ENCODE measurements around the gene NBAS.
"Not testable (repeated sequence)": the region's sequence is repeated elsewhere in the genome, so short reads cannot be mapped to it uniquely, and the experiment has no call there.

Gene NBAS

GRCh38 chr2:15557887-15558311, 3.2 kb downstream of the NBAS start:
- DNase-seq: no peak

DNA sequence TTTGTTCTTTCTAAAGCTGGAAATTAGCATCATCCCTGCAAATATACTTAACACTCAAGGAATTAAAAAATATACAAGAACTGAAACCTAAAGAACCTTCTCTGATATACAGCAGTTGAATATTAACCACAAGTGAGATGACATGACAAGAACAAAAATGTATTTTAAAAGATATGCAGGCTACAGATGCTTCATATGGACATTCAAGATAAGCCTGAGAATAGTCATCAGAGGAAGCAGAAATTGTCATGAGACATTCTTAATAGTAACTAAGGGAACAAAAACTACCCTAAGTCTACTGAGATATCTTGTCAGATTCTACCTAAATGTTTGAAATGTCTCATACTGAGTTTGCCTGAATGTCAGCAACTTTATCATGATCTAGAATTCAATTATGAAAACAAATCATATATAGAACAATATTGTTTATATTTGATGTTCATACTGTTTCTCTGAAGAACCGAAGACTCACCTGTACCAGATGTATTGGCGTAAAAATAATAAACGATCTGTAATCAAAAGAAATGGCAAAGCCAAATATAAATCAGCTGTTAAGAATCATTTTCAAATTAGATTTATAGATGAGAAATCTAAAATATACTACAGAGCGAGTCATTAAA, 4.7 kb downstream of the NBAS start:
- no peak for DNase-seq

DNA sequence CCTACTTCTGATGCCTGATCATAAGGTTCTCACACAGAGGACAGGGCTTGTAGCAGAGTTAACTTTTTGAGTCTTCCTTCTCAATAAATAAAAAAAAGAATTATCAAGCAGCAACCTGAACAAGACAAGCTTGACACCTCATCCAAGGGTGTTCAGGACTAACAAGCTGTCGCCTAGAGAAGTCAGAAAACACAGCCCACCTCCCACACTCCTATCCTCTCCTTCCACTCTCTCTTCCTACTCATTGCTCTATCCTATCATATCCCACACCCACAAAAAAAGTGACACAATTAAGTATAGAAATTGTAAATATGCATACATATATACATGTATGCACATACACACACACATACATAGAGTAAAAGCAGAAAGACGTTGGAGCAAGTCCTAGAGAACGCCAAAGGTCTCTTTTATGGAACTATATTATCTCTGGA, 5.4 kb downstream of the NBAS start:
- DNase-seq: no peak

- DNase-seq: no peak
Observed at GRCh38 chr2:15554525-15555218, 6.5 kb downstream of the NBAS start.

DNA sequence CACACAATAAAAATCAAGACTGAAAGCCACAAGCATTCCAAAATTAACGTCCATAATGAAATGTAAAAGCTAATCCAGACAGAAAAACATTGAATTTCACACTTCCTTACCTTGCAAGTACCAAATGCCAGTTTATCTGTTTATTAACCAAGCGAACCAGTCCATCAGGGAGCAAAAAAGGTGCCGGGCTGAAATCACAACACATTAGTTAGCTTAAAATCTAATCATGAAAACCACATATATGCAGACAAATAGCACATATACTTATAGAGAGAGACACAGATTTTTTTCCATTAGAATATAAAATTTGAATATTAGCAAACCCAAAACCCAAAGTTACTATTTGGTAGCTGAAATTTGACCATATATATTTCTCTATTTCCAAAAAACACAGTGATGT, 7.2 kb downstream of the NBAS start:
- DNase-seq: no peak

- no peak for DNase-seq
Observed at GRCh38 chr2:15553519-15553918, 7.6 kb downstream of the NBAS start.

DNA sequence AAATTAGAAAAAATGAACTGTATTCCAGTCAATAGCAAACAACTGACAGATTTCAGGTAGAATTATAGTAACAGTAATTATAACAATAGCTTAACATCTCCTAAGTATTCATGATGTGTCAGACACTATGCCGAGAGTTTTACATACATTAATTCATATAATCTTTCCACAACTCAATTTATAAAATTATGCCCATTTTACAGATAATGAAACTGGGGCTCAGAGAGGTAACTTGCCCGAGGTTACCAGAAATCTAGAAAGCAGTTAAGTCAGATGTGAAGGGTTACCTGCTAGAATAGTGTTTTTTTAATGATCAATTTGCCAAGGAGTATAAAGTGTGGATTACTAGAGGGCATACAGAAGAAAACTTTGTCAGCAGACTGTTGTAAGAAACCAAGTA, 12.2 kb downstream of the NBAS start:
- no peak for DNase-seq

GRCh38 chr2:15547115-15547876, 13.8 kb downstream of the NBAS start:
- DNase-seq: no peak

GRCh38 chr2:15546297-15547098, 14.6 kb downstream of the NBAS start:
- DNase-seq: no peak

DNA sequence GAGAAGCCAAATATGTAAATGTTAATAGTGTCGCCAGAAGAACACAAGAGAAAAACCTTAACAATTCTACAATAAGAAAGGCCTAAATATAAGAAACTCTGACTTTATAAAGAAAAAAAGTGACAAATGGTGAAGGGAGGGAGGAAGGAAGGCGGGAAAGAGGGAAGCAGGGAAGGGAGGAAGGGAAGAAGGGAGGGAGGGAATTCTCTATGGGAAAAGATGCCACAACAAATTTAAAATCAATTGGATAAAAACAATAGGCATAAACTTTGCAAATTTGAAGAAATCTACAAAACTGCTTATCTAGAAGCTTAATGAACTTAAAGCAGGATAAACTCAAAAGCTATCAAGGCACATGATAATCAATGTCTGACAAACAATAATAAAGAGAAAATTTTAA, 16.9 kb downstream of the NBAS start:
- no peak for DNase-seq

GRCh38 chr2:15543541-15543940, 17.6 kb downstream of the NBAS start:
- DNase-seq: no peak

GRCh38 chr2:15543053-15543452, 18.1 kb downstream of the NBAS start:
- no peak for DNase-seq

GRCh38 chr2:15542269-15542668, 18.9 kb downstream of the NBAS start:
- not testable (repeated sequence) for DNase-seq

- not testable (repeated sequence) for DNase-seq
Observed at GRCh38 chr2:15540523-15540922, 20.6 kb downstream of the NBAS start.

DNA sequence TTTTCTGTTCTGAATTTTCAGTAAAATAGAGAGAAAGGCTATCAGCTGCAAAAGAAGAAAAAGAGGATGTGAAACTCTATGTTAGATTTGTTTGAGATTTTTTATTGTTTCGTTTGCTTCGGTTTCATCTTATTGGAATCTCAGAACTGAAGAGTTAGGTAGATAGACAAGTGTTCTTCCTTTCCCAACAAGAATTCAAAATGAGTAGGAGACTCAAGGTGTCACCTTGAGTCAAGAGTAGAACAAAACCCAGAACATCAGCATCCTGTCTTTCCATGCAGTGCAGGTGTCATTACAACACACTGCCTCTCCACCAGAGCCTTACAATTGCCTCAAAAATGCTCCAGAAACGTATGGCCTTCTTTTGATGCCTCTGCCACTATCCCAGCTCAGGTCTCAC, 21.1 kb downstream of the NBAS start:
- DNase-seq: no peak

DNA sequence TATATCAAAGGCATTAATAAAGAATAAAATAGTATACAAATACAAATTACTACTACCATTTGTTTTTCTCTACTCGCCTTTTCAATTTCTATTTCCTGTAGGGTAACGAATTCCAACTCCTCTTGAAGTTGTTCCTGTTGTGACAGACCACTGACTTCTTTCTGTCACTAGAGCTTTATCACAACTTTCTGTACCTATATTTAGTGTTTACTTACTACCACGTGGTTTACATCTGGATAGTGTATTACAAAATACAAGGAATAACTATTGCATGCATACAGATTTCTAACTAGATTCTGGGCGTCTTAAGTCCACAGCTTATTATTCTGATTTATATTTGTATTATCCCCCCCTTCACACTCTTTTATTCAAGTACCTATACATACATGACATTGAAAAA, 22.3 kb downstream of the NBAS start:
- DNase-seq: no peak

DNA sequence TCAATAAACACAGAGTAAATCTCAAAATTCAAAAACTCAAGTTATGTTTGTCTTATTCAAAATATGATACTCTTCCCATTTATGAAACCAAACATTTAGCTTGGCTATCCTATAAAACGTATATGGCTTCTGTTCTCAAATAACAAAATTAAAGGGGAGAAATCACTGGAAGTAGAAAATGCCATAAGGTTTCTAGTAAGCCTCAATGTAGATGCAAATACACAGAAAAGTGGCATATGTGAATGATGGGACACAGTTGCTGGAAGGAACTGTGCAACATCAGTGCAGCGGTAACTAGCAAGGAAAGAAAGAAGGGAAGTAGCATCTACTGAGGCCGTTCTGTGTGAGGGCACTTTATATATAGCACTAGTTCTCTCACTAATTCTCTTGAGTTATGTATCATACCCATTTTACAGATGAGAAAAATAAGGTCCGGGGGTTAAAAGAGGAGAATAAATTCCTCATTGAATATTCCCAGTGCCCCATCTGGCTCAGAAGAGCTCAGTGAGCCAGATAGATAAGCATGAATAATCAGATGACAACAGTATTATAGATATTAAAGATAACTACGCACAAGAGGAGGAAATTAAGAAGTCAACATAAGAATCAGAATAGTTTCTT, 27.2 kb downstream of the NBAS start:
- DNase-seq: no peak

DNA sequence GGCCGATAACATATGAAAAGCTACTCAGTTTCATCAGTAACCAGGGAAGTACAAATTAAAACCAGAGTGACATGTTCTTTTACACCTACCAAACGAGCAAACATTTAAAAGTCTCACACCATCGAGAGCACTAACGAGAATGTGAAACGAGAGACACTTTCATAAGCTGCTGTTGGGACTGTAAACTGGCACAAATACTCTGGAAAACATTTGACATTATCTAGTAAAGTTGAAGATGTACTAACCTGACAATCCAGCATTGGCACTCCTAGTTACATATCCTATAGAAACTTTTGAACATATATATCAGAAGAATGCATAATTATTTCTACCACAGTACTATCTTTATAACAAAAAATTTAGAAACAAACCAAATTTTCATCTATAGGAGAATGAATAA, 28.1 kb downstream of the NBAS start:
- DNase-seq: no peak

- no peak for DNase-seq
Observed at GRCh38 chr2:15531095-15531854, 29.9 kb downstream of the NBAS start.

- no peak for DNase-seq
Observed at GRCh38 chr2:15527074-15527739, 33.9 kb downstream of the NBAS start.

- no peak for DNase-seq
Observed at GRCh38 chr2:15521641-15522181, 39.4 kb downstream of the NBAS start.
